Measurements from ENCODE around the gene POU4F2. TPM values are rescaled to one million over a fixed set of nuclear protein-coding genes. Genes with fewer than 3 reads are reported as not detected.
"Not testable (repeated sequence)": the region's sequence is repeated elsewhere in the genome, so short reads cannot be mapped to it uniquely, and the experiment has no call there.

POU4F2 gene
- total RNA-seq, 6 donors from 2014 or later, result not detected

DNA sequence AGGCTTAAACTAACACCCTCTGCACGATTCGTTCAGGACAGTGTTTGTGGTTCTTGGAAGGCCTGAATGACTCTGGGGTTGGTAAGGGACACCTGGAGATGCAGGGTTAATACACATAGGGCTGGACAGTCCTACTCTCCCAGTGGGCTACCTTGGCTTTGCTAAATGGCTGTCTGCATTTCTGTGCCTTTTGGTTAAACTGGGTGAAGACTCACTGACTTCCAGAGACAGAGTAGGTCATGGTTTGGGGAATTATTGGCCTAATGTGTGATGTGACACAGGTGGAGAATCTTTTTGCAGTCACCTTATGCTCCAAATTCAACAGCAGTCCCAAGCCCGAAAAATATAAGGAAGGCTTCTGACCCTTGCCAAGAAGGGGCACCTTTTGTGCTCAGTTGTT lies 10.5 kb downstream of the POU4F2 start:
- whole genome bisulfite sequencing, 2 donors, result 11 to 15% methylated on average over 3 of the region's 3 CpGs
- no peak for TF ChIP-seq CTCF (IDR thresholded peaks at IDR 0.05)
- no peak for TF ChIP-seq EP300 (IDR thresholded peaks at IDR 0.05)
- TF ChIP-seq POLR2AphosphoS5 (IDR thresholded peaks at IDR 0.05), result no peak
- no peak for TF ChIP-seq POLR2A (IDR thresholded peaks at IDR 0.05)
- Histone ChIP-seq H3K4me3 (no peak overlapping the region), H3K9me3 (no peaks in the 10 kb centered on the region), H3K27me3 (peaks cover 0 to 23% (median 9%) of the 10 kb centered on the region in 4 donors), H3K36me3 (no peaks in the 10 kb centered on the region), H3K4me1 (peaks cover 0 to 3% (median under 1%) of the 10 kb centered on the region in 4 donors), H3K27ac (no peak overlapping the region)
- DNase-seq (no peak), ATAC-seq (ENCODE audit: low FRiP score in 2 of 2) (no peak)

- 1 to 8% methylated on average over 4 of the region's 4 CpGs for WGBS, 2 donors
- H3K4me1 ChIP-seq, result peaks cover 3 to 9% (median 6%) of the 10 kb centered on the region in 4 donors
- H3K27me3 ChIP-seq, result peaks cover 0 to 28% (median 12%) of the 10 kb centered on the region in 4 donors
- ATAC-seq (ENCODE audit: low FRiP score in 2 of 2), result no peak
- DNase-seq, result no peak
- no peak overlapping the region for H3K4me3 ChIP-seq
- H3K9me3 ChIP-seq, result no peaks in the 10 kb centered on the region
- TF ChIP-seq EP300 (IDR thresholded peaks at IDR 0.05) (no peak), POLR2AphosphoS5 (IDR thresholded peaks at IDR 0.05) (no peak), CTCF (IDR thresholded peaks at IDR 0.05) (no peak), POLR2A (IDR thresholded peaks at IDR 0.05) (no peak)
- no peaks in the 10 kb centered on the region for H3K36me3 ChIP-seq
- H3K27ac ChIP-seq, result no peak overlapping the region
Observed at GRCh38 chr4:146650034-146650433, 11.3 kb downstream of the POU4F2 start.

DNA sequence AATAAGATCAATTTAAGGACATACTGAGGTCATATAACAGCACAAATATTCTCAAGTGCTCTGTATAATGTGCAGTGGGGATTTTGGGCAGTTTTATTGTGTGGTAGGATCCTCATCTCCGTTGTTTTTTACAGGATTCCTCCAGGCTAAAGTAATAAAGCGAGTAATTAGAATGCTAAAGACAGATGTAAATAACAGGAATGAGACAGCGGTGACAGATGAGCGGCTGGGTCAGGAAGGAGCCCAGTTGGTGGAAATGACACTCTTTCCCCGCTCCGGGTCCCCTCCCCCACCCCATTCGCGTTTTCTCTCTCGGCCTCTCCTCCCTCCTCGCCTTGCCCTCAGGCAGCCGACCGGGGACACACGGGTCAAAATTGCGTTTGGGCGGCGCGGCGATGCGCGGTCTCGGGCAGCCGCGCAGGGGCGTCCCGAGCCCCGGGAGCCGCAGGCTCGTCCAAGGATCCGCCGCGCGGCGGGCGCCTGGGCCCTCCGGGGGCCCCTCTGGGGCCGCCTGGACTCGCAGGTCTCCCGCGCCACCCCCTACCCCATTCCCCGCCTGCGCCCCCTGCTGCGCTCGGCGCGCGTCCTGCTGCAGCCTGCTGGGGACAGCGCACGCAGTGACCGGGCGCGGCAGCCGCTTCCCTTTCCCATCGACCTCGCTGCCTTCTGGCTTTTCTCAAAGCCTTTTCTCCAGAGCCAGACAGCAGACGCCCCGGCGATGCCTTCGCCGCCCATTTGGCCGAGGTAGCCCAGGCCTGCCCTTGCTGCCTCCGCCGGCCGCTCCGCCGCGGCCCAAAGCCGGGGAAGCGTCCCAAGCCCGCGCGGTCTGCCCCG lies 16.2 kb downstream of the POU4F2 start:
- Histone ChIP-seq H3K4me1 (peaks cover 7 to 16% (median 10%) of the 10 kb centered on the region in 4 donors), H3K36me3 (no peaks in the 10 kb centered on the region), H3K27me3 (peaks cover 0 to 15% (median 8%) of the 10 kb centered on the region in 4 donors), H3K27ac (no peak overlapping the region), H3K9me3 (no peaks in the 10 kb centered on the region), H3K4me3 (peak overlapping the region; percentile 31 to 58 (median 48))
- TF ChIP-seq EP300 (IDR thresholded peaks at IDR 0.05) (no peak), POLR2A (IDR thresholded peaks at IDR 0.05) (no peak), CTCF (IDR thresholded peaks at IDR 0.05) (no peak), POLR2AphosphoS5 (IDR thresholded peaks at IDR 0.05) (no peak)
- DNase-seq (peak in 1 of 2 donors; percentile 86), ATAC-seq (ENCODE audit: low FRiP score in 2 of 2) (peak in 1 of 2 donors; percentile 72)
- WGBS, 2 donors, result 1 to 2% methylated on average over 20 to 58 of the region's 72 CpGs

- ATAC-seq (ENCODE audit: low FRiP score in 2 of 2) (no peak), DNase-seq (no peak)
- Histone ChIP-seq H3K9me3 (no peaks in the 10 kb centered on the region), H3K36me3 (no peaks in the 10 kb centered on the region), H3K27ac (no peak overlapping the region), H3K4me1 (peaks cover 7 to 16% (median 10%) of the 10 kb centered on the region in 4 donors), H3K27me3 (peaks cover 0 to 15% (median 8%) of the 10 kb centered on the region in 4 donors), H3K4me3 (peak overlapping the region in 3 of 4 donors; percentile 42 to 58 (median 55))
- no peak for TF ChIP-seq POLR2AphosphoS5 (IDR thresholded peaks at IDR 0.05)
- 11 to 48% methylated on average over 2 to 9 of the region's 9 CpGs for WGBS, 2 donors
Observed at GRCh38 chr4:146655521-146655856, 16.8 kb downstream of the POU4F2 start.

DNA sequence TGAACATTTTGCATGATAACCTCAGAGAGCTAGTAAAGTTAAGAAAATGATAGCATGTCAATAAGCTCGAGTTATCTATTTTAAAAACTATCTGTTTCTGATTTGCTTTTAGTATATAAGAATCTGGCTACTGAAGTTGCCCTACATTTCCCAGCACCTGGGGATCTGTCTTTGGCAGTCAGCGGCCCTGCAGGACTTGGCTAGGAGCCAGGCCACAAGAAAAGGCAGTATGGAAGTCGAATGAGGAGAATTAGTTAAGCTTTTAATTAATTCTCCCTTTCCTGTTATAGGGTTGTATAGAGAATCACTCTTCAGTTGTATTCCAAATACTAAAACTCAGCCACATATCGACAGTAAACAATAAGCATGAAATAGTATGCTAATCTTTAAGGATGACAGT lies 22.7 kb downstream of the POU4F2 start:
- H3K4me3 ChIP-seq, result no peak overlapping the region
- H3K27ac ChIP-seq, result no peak overlapping the region
- H3K36me3 ChIP-seq, result no peaks in the 10 kb centered on the region
- WGBS, 2 donors, result 55 to 59% methylated on average over 4 of the region's 4 CpGs
- no peak for TF ChIP-seq EP300 (IDR thresholded peaks at IDR 0.05)
- DNase-seq (no peak), ATAC-seq (ENCODE audit: low FRiP score in 2 of 2) (no peak)
- H3K4me1 ChIP-seq, result no peaks in the 10 kb centered on the region
- H3K27me3 ChIP-seq, result no peaks in the 10 kb centered on the region
- no peaks in the 10 kb centered on the region for H3K9me3 ChIP-seq

DNA sequence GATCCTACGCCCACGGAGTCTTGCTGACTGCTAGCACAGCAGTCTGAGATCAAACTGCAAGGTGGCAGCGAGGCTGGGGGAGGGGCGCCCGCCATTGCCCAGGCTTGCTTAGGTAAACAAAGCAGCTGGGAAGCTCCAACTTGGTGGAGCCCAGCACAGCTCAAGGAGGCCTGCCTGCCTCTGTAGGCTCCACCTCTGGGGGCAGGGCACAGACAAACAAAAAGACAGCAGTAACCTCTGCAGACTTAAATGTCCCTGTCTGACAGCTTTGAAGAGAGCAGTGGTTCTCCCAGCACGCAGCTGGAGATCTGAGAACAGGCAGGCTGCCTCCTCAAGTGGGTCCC lies 25.2 kb downstream of the POU4F2 start:
- not testable (repeated sequence) for H3K4me1 ChIP-seq; ATAC-seq (ENCODE audit: low FRiP score in 2 of 2); H3K36me3 ChIP-seq; H3K27ac ChIP-seq; H3K9me3 ChIP-seq; H3K4me3 ChIP-seq; DNase-seq; H3K27me3 ChIP-seq
- WGBS, 2 donors, result 49 to 50% methylated on average over 5 to 6 of the region's 6 CpGs
